K562 (cell line): ENCODE measurements around the gene NCDN. TPM values are rescaled to one million over a fixed set of nuclear protein-coding genes. Genes with fewer than 3 reads are reported as not detected.

Source experiments
- ARID1B ChIP-seq: fragments of 450-650 bp; IDR thresholded peaks from 2 replicates; pipeline ENCODE4 v1.6.1; 2016; ENCODE audit warnings: antibody characterized with exemption, mild to moderate bottlenecking, inconsistent platforms
- KLF6 ChIP-seq: fragments of 250-450 bp; sonication (Bioruptor Pico); IDR thresholded peaks from 2 replicates; pipeline ENCODE4 v1.4.0; 2020; ENCODE audit warnings: mild to moderate bottlenecking, moderate library complexity, borderline replicate concordance
- MCM7 ChIP-seq, 2 experiments: fragments of 450-650 bp; IDR thresholded peaks; 2 replicates each; pipeline ENCODE4 v1.6.1; 2016 to 2018
- NR2C1 ChIP-seq, 2 experiments: fragments of 450-650 bp; IDR thresholded peaks; 2 replicates each; pipeline ENCODE4 v1.6.1; 2017; ENCODE audit warnings: mild to moderate bottlenecking in 2 of 2, antibody characterized with exemption in 1 of 2, inconsistent platforms in 1 of 2, missing compliant biosample characterization in 1 of 2, missing genetic modification characterization in 1 of 2
- NR4A1 ChIP-seq, 2 experiments: fragments of 250-450 bp in 1 of 2; fragments of 450-650 bp in 1 of 2; sonication (Bioruptor Pico) in 1 of 2; IDR thresholded peaks; 2 replicates each; pipeline versions ENCODE4 v1.4.0 to v1.6.1; 2016 to 2020; ENCODE audit warnings: mild to moderate bottlenecking in 2 of 2, missing compliant biosample characterization in 1 of 2, missing genetic modification characterization in 1 of 2, moderate library complexity in 1 of 2
- OTX1 ChIP-seq: fragments of 450-650 bp; formaldehyde crosslinking; IDR thresholded peaks from 2 replicates; pipeline ENCODE4 v1.4.0; 2022; ENCODE audit warnings: mild to moderate bottlenecking
- REST ChIP-seq, 2 experiments: fragments of 450-650 bp; formaldehyde crosslinking in 1 of 2; IDR thresholded peaks; 2 replicates each; pipeline versions ENCODE4 v1.4.0 to v1.6.1; 2014 to 2020; ENCODE audit warnings: mild to moderate bottlenecking in 2 of 2, borderline replicate concordance in 1 of 2, low read depth in 1 of 2
- SOX6 ChIP-seq: fragments of 450-650 bp; IDR thresholded peaks from 2 replicates; pipeline ENCODE4 v1.6.1; 2014; ENCODE audit warnings: mild to moderate bottlenecking
- ZBTB2 ChIP-seq: fragments of 450-650 bp; IDR thresholded peaks from 2 replicates; pipeline ENCODE4 v1.6.1; 2016; ENCODE audit warnings: antibody characterized with exemption
- ZBTB7A ChIP-seq: IDR thresholded peaks from 2 replicates; pipeline ENCODE4 v1.6.1; 2011; ENCODE audit warnings: low read depth, mild to moderate bottlenecking, low read length, moderate library complexity, borderline replicate concordance; ENCODE audit not compliant: control insufficient read depth
- ZKSCAN3 ChIP-seq: fragments of 250-450 bp; sonication (Bioruptor Pico); IDR thresholded peaks from 2 replicates; pipeline ENCODE4 v1.4.0; 2020
- ZNF143 ChIP-seq: sonication (generic); formaldehyde crosslinking; IDR thresholded peaks from 2 replicates; pipeline ENCODE4 v1.9.0; 2022; ENCODE audit warnings: mild to moderate bottlenecking, missing genetic modification reagents
- ZNF263 ChIP-seq: sonication (generic); formaldehyde crosslinking; IDR thresholded peaks from 2 replicates; pipeline ENCODE4 v1.8.0; 2022; ENCODE audit warnings: mild to moderate bottlenecking, missing genetic modification reagents, borderline replicate concordance
- polyA plus RNA-seq, 8 experiments: library from polyadenylated mRNA; depleted of rRNA in 4 of 8; stranded (reverse) in 5 of 8; unstranded in 3 of 8; fragments of >200 nt; fragmentation: Nextera tagmentation in 2 of 8; fragmentation: Illumina TruSeq in 1 of 8; extraction: Ambion mirVana in 2 of 8; extraction: Trizol in 1 of 8; gene quantifications; 2 replicates each; pipeline versions ENCODE4 v1.2.1 to v1.2.3, GENCODE V29; 2011 to 2014; ENCODE audit warnings: inconsistent platforms in 1 of 8, missing spikeins in 1 of 8
- total RNA-seq, 7 experiments: library from RNA; depleted of rRNA in 6 of 7; stranded (reverse); fragments of >200 nt in 6 of 7; fragmentation: Illumina TruSeq in 2 of 7; extraction: Trizol in 2 of 7; gene quantifications; 2 replicates each; pipeline versions ENCODE4 v1.2.1 to v1.2.3, GENCODE V29; 2011 to 2021; ENCODE audit warnings: low replicate concordance in 1 of 7
- TF ChIP-seq, protein P1 (sequence below): fragments of 250-450 bp; sonication (Bioruptor Pico); IDR thresholded peaks from 2 replicates; pipeline ENCODE4 v1.5.0; 2020; ENCODE audit warnings: mild to moderate bottlenecking, borderline replicate concordance

NCDN gene
- total and polyA plus RNA-seq, 9 of the 15 experiments (the other 6 are each of a cell fraction or from before 2014, with no cell fraction given), result 1.9 to 35.1 (median 10.7) TPM

GRCh38 chr1:35557118-35557610, 435 bp upstream of the NCDN start, which contains the start of gene KIAA0319L (continued):
- TF ChIP-seq ARID1B (no peak; the same call in 1 of the 2 replicates), MCM7 (IDR thresholded peaks at IDR 0.05) (no peak), KLF6 (CRISPR knock-in tag) (0 out of 2 replicates have a peak, but pooled peaks have one; percentile 17), REST (IDR thresholded peaks at IDR 0.05; ENCODE audit: borderline replicate concordance) (peak; percentile 96), REST (CRISPR knock-in tag; IDR thresholded peaks at IDR 0.05; ENCODE audit: low read depth) (peak; percentile 94), ZBTB7A (peak; percentile 82), NR4A1 (CRISPR knock-in tag; IDR thresholded peaks at IDR 0.05) (no peak), NR4A1 (tag; IDR thresholded peaks at IDR 0.05) (no peak), ZNF143 (CRISPR knock-in tag) (peak; percentile 49; the same call in 1 of the 2 replicates), SOX6 (peak; percentile 46; the same call in 1 of the 2 replicates), ZNF263 (peak; percentile 29; the same call in 1 of the 2 replicates), ZKSCAN3 (CRISPR knock-in tag) (no peak), NR2C1 (IDR thresholded peaks at IDR 0.05) (no peak), NR2C1 (tag; IDR thresholded peaks at IDR 0.05) (no peak), OTX1 (CRISPR knock-in tag) (peak; percentile 37; the same call in 1 of the 2 replicates), ZBTB2 (no peak)
- TF ChIP-seq, protein P1, sequence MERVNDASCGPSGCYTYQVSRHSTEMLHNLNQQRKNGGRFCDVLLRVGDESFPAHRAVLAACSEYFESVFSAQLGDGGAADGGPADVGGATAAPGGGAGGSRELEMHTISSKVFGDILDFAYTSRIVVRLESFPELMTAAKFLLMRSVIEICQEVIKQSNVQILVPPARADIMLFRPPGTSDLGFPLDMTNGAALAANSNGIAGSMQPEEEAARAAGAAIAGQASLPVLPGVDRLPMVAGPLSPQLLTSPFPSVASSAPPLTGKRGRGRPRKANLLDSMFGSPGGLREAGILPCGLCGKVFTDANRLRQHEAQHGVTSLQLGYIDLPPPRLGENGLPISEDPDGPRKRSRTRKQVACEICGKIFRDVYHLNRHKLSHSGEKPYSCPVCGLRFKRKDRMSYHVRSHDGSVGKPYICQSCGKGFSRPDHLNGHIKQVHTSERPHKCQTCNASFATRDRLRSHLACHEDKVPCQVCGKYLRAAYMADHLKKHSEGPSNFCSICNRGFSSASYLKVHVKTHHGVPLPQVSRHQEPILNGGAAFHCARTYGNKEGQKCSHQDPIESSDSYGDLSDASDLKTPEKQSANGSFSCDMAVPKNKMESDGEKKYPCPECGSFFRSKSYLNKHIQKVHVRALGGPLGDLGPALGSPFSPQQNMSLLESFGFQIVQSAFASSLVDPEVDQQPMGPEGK (CRISPR knock-in tag), result no peak
